ENCODE measurements around the gene ARFGAP3.

ARFGAP3 gene

GRCh38 chr22:42856865-42857704 is at the start of gene ARFGAP3:
Gene ARFGAP3 (minus strand): TSS chr22:42857273. CDS start chr22:42857182, 91 bp downstream.
- peak; percentile 53 for DNase-seq

DNA sequence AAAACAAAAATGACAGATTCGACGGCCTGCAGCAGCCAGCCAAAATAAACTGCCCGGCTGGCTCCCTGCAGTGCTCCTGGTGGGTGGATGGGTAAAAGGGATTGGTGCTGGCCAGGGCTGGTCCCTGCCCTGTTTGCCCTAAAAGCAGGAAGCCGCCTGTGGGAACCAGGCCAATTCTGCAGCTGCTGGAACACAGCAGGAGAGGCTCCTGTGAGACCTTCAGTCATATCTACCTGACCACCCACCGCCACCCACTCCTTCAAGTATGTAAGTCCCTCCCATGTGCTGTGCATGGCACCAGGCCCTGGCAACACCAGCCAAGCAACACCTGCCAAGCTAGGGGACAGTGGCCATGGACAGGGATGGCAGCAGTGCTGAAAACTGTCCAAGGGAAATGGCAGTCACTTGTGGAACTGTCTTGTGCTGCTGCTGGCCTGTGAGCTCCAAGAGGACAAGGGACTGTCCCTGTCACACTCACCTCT is 48.7 kb upstream of the ARFGAP3 start:
- DNase-seq: no peak

GRCh38 chr22:42905217-42905616 is 48.1 kb upstream of the ARFGAP3 start:
- DNase-seq: no peak

GRCh38 chr22:42904050-42904449 is 47.0 kb upstream of the ARFGAP3 start:
- no peak for DNase-seq

- DNase-seq: no peak
These were observed 45.9 kb upstream of the ARFGAP3 start for GRCh38 chr22:42902875-42903510.

DNA sequence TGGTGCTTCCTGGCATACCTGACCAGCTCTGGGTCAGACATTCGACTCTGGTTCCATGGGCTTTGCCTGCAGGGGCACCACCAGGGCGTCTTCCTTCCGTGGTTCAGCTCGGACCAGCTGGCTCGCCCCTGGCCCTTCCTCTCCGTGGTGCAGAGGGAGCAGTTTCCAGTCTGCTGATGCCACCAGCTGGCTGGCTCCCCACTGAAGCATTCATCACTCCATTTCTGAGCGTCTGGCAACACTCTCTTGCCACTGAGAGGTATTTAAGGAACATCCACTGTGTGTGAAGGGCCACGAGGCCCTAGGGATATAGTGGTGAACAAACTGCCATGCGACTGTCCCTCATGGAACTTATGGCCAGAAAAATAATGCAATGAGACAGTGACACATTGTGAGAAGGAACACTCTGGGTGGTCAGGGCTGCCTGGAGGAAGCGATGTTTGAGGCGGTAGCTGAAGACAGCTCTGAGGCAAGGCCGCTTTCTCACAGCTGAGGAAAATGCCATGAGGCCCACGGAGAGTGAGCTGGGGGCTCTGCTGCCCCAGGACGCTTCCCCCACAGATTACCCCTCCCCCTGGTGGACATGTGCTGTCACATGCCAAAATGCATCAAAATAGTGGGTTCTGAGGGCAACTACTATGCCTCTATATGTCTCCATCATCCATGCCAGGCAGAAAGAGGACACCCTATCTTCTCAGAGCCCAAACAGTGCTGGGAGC is 44.9 kb upstream of the ARFGAP3 start:
- no peak for DNase-seq

DNA sequence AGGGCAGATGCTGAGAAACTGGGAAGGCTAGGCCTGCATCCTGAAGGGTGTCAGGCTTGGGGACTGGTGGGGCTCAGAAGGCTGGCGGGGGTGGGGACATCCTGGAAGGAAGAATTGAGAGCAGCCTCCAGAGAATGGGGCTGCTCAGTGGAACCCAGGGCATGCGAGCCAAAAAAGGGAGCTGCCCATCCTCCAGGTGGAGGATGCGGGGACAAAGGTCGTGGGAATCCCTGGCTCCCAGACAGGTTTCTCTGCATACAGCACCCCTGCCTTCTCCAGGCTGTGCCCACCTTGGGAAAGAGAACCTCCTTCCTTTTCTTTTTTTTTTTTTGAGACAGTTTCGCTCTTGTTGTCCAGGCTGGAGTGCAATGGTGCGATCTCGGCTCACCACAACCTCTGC is 40.9 kb upstream of the ARFGAP3 start:
- no peak for DNase-seq

DNA sequence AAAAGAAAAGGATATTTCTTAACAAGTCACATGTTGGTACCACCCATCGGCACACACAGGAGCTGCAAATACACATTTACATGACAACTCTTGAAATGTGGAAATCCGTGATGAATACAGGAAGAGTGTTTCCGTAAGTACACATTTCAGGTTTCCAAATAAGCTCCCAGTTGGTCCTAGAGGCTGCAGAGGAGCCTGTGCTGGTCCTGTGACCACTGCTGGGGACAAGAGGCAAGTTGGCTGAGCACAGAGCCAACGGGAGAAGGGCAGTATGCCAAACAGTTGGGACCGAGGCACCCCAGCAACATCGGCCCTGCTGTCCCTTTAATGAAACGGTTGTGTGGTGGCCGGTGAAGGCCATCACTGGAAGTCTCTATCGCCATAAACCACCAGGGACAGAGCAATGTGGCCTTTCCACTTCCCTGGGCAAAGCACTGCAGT is 38.5 kb upstream of the ARFGAP3 start:
- DNase-seq: no peak

- no peak for DNase-seq
These were observed 38.0 kb upstream of the ARFGAP3 start for GRCh38 chr22:42895087-42895486.

GRCh38 chr22:42893371-42894150 is 36.5 kb upstream of the ARFGAP3 start:
- no peak for DNase-seq

DNA sequence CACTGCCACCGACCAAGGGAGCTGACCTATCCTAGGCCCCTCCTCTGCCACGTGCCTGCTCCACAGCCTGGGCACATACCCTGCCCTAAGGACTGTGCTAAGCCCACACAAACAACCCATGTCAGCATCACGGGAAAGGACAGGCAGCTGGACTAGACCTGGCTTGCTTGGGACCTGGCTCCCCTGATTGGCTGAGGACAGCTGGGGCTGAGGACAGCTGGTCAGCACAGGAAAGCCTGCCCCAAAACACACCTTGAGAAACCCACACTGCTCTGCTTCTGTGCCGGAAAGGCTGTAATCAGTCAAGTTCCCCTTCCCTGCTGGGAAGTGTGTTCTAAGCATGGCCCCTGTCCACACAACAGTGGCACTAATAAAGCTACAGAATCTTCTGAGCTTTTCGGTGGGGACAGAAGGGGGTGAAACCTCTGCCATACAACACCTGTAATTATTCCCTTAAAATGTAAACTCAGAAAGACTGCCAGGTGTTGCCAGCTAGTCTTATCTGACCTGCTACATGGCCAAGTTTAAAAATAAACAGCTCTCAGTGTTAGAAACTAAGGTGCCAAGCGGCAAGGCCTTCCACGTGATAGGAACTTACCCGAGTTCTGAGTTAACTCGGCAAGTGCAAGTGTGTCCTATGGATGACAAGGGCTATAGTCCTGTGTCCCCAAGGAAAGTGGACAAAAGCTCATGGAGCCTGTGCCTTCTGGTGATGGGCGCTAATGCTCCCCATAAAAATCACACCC is 35.7 kb upstream of the ARFGAP3 start:
- DNase-seq: no peak

- no peak for DNase-seq
These were observed 35.1 kb upstream of the ARFGAP3 start for GRCh38 chr22:42892156-42892555.

DNA sequence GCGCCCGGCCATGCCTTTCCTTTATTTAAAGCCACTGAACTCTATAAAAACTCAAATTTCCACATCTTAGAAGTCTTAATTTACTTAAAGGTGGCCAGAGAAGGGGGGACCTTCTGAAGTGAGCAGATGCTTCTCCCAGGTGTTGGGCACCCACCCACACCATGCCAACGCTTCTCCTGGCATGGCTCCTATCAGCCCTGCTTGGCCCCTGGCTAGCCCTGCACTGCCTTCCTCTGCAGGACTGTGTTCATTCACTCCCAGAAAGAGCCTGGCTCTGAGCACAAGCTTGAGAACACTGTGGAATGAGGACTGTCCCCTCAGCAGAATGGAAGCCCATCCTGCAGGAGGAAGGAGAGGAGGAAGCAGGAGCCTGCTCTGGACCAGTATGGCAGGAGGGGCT is 34.6 kb upstream of the ARFGAP3 start:
- DNase-seq: no peak

DNA sequence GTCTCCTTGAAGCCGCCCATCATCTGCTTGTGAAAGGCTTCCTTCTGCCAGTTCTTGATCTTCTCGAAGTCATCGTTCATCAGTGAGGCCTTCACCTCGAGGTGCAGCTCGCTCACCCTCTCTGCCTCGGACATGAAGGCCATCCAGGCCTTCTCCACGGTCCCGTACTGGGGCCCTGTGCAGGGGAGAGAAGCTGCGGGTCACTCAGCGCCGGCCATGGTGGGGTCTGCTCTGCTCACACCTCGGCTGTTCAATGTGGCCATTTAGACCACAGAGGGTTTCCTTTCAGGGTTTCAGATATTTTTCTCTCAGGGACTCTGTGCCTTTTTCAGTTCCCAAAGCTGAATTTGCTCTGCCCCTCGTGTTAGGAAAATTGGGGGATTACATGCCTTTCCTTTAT is 33.9 kb upstream of the ARFGAP3 start:
- DNase-seq: no peak

DNA sequence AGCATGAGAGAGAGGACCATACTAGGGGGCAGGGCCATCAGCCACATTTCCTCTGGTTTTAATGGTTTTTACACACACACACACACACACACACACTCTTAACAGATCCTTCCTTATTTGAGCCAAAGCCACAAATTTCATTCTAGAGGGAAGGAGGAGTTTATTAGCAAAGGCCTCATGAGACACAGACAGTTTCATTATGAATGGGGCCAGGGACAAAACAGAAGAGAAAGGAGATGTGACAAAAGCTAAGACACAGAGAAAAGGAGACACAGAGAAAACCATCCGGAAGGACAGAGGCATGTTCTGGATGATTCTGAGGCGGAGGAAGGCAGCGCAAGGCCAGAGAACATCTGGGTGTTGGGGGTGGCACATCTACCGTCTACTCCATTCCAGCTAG is 32.2 kb upstream of the ARFGAP3 start:
- no peak for DNase-seq

- no peak for DNase-seq
These were observed 30.7 kb upstream of the ARFGAP3 start for GRCh38 chr22:42887523-42888507.

GRCh38 chr22:42887120-42887519 is 30.0 kb upstream of the ARFGAP3 start:
- no peak for DNase-seq

- DNase-seq: no peak
These were observed 28.4 kb upstream of the ARFGAP3 start for GRCh38 chr22:42885446-42885845.

DNA sequence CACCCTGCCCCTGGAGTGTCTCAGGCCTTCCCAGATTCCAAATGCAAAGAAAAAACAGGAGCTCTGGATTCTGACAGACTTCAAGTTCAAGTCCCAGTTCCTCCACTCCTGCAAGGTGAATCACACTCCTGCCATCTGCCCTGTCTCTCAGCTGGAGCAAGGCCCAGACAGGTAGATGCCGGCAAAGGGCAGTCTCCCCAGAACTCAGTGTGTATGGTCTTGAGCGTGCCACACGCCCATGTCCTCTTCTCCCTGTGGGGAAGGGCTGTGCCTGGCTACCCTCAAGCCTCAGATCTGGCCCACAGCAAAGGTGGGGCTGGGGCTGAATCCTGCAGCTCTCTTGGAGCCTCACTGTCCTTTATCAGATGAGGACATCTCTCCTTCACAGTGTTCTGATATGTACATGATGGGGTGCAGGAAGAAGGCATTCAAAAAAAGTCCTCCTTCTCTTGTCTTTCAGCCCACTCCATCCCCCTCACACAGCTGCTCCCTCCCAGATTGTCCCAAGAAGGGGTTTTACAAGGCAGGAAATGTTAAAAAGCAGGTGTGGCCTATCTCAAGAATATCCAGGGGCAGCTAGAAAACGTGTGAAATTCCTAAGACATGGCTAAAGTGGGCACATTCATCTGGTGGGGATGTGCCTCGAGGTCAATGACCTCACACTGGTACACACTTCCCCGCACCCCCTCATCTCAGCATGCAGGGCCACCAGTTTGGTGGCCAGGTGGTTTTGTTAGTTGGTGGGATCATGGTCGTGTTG is 27.7 kb upstream of the ARFGAP3 start:
- no peak for DNase-seq

GRCh38 chr22:42883970-42884369 is 26.9 kb upstream of the ARFGAP3 start:
- DNase-seq: no peak

Measured in NCI-H1417 treated with DMSO at 0.1 percent for 48 hours (cell line).